Activated T-helper 1 cell treated with anti-CD3 and anti-CD28 coated beads, Interleukin-12 subunit alpha, Interleukin-12 subunit beta, Interleukin-2, Interleukin-4 antibody, amounts not matched to agents 30 ng/mL and 10 ng/mL and 1 ng/mL, durations not matched to agents 14 hours and 24 hours and 36 hours (primary cell): ENCODE data around the gene CDH4. TPM values are rescaled to one million over a fixed set of nuclear protein-coding genes. Genes with fewer than 3 reads are reported as not detected.

Source experiments
- DNase-seq: peaks from one replicate; pipeline ENCODE4 v3.0.0; 2021; ENCODE audit warnings: low spot score
- H3K27ac Mint-ChIP-seq: one replicate; pipeline ENCODE4 v1.8.0; 2021; ENCODE audit warnings: mild to moderate bottlenecking, mixed read lengths
- H3K27me3 Mint-ChIP-seq: one replicate; pipeline ENCODE4 v1.8.0; 2022; ENCODE audit warnings: mild to moderate bottlenecking, moderate library complexity, mixed read lengths; ENCODE audit not compliant: insufficient read depth
- H3K36me3 Mint-ChIP-seq: one replicate; pipeline ENCODE4 v1.8.0; 2021; ENCODE audit warnings: low read depth, mixed read lengths
- H3K4me1 Mint-ChIP-seq: one replicate; pipeline ENCODE4 v1.8.0; 2021; ENCODE audit warnings: low read depth, mixed read lengths
- H3K4me3 Mint-ChIP-seq: one replicate; pipeline ENCODE4 v1.8.0; 2021; ENCODE audit warnings: mild to moderate bottlenecking, moderate library complexity, mixed read lengths
- H3K9me3 Mint-ChIP-seq: one replicate; pipeline ENCODE4 v1.8.0; 2021; ENCODE audit warnings: mixed read lengths
- intact Hi-C: fragments of 100-400 bp; cut with micrococcal nuclease; formaldehyde crosslinking; loops from one replicate; pipeline ENCODE4 v1.15.1; 2024
- total RNA-seq: library from RNA; stranded (reverse); gene quantifications from 2 replicates; pipeline ENCODE4 v1.2.3, GENCODE V29; 2022

The CDH4 gene
- total RNA-seq, 1 donor from 2014 or later = not detected

GRCh38 chr20:61580958-61581824 lies 329.1 kb downstream of the CDH4 start:
- Mint-ChIP-seq H3K4me1 (no peaks in the 10 kb centered on the region), H3K4me3 (no peak overlapping the region), H3K27me3 (no peaks in the 10 kb centered on the region), H3K36me3 (no peaks in the 10 kb centered on the region), H3K9me3 (no peaks in the 10 kb centered on the region), H3K27ac (no peak overlapping the region)
- intact Hi-C loops = no loop called here
- DNase-seq = no peak

- Mint-ChIP-seq H3K9me3 (no peaks in the 10 kb centered on the region), H3K4me1 (no peaks in the 10 kb centered on the region), H3K27ac (no peak overlapping the region), H3K27me3 (no peaks in the 10 kb centered on the region), H3K4me3 (no peak overlapping the region), H3K36me3 (no peaks in the 10 kb centered on the region)
- no peak for DNase-seq
- intact Hi-C loops = no loop called here
Observed at GRCh38 chr20:61581825-61582188, 329.7 kb downstream of the CDH4 start.

- intact Hi-C loops = no loop called here
- Mint-ChIP-seq H3K9me3 (no peaks in the 10 kb centered on the region), H3K27ac (no peak overlapping the region), H3K4me1 (no peaks in the 10 kb centered on the region), H3K27me3 (no peaks in the 10 kb centered on the region), H3K36me3 (no peaks in the 10 kb centered on the region), H3K4me3 (no peak overlapping the region)
- no peak for DNase-seq
Observed at GRCh38 chr20:61582196-61582923, 330.3 kb downstream of the CDH4 start.

GRCh38 chr20:61583356-61583755 lies 331.3 kb downstream of the CDH4 start:
- no peak for DNase-seq
- H3K4me1 Mint-ChIP-seq = no peaks in the 10 kb centered on the region
- no peaks in the 10 kb centered on the region for H3K9me3 Mint-ChIP-seq
- H3K27me3 Mint-ChIP-seq = no peaks in the 10 kb centered on the region
- no peaks in the 10 kb centered on the region for H3K36me3 Mint-ChIP-seq
- H3K27ac Mint-ChIP-seq = no peak overlapping the region
- intact Hi-C loops = no loop called here
- H3K4me3 Mint-ChIP-seq = no peak overlapping the region

- Mint-ChIP-seq H3K27ac (no peak overlapping the region), H3K27me3 (no peaks in the 10 kb centered on the region), H3K36me3 (no peaks in the 10 kb centered on the region), H3K4me3 (no peak overlapping the region), H3K4me1 (no peaks in the 10 kb centered on the region), H3K9me3 (peaks cover 8% of the 10 kb centered on the region)
- no peak for DNase-seq
- intact Hi-C loops = no loop called here
Observed at GRCh38 chr20:61584851-61585250, 332.8 kb downstream of the CDH4 start.

GRCh38 chr20:61585764-61586163 lies 333.7 kb downstream of the CDH4 start:
- intact Hi-C loops = no loop called here
- H3K27me3 Mint-ChIP-seq = no peaks in the 10 kb centered on the region
- no peaks in the 10 kb centered on the region for H3K36me3 Mint-ChIP-seq

GRCh38 chr20:61587036-61587435 lies 335.0 kb downstream of the CDH4 start:
- Mint-ChIP-seq H3K9me3 (peaks cover 17% of the 10 kb centered on the region), H3K27ac (no peak overlapping the region), H3K4me3 (no peak overlapping the region), H3K27me3 (no peaks in the 10 kb centered on the region), H3K4me1 (no peaks in the 10 kb centered on the region), H3K36me3 (no peaks in the 10 kb centered on the region)
- DNase-seq = no peak
- intact Hi-C loops = no loop called here

More at GRCh38 chr20:61585764-61586163, 333.7 kb downstream of the CDH4 start:
- H3K4me3 Mint-ChIP-seq = no peak overlapping the region
- no peak overlapping the region for H3K27ac Mint-ChIP-seq
- H3K4me1 Mint-ChIP-seq = no peaks in the 10 kb centered on the region
- peaks cover 8% of the 10 kb centered on the region for H3K9me3 Mint-ChIP-seq
- DNase-seq = no peak

GRCh38 chr20:61587681-61588289 lies 335.7 kb downstream of the CDH4 start:
- no peak overlapping the region for H3K27ac Mint-ChIP-seq
- no peak overlapping the region for H3K4me3 Mint-ChIP-seq
- intact Hi-C loops = no loop called here
- no peaks in the 10 kb centered on the region for H3K27me3 Mint-ChIP-seq
- H3K9me3 Mint-ChIP-seq = peaks cover 18% of the 10 kb centered on the region
- DNase-seq = no peak
- H3K4me1 Mint-ChIP-seq = no peaks in the 10 kb centered on the region
- H3K36me3 Mint-ChIP-seq = no peaks in the 10 kb centered on the region

- no peaks in the 10 kb centered on the region for H3K36me3 Mint-ChIP-seq
- H3K4me3 Mint-ChIP-seq = no peak overlapping the region
- DNase-seq = no peak
- intact Hi-C loops = no loop called here
- peaks cover 24% of the 10 kb centered on the region for H3K9me3 Mint-ChIP-seq
- no peaks in the 10 kb centered on the region for H3K27me3 Mint-ChIP-seq
- no peak overlapping the region for H3K27ac Mint-ChIP-seq
- H3K4me1 Mint-ChIP-seq = no peaks in the 10 kb centered on the region
Observed at GRCh38 chr20:61588411-61589385, 336.6 kb downstream of the CDH4 start.

- H3K4me3 Mint-ChIP-seq = no peak overlapping the region
- DNase-seq = no peak
- no peaks in the 10 kb centered on the region for H3K27me3 Mint-ChIP-seq
- no peak overlapping the region for H3K27ac Mint-ChIP-seq
- intact Hi-C loops = no loop called here
- no peaks in the 10 kb centered on the region for H3K36me3 Mint-ChIP-seq
- no peaks in the 10 kb centered on the region for H3K4me1 Mint-ChIP-seq
- peaks cover 24% of the 10 kb centered on the region for H3K9me3 Mint-ChIP-seq
Observed at GRCh38 chr20:61590236-61590635, 338.2 kb downstream of the CDH4 start.

- Mint-ChIP-seq H3K27ac (no peak overlapping the region), H3K4me1 (no peaks in the 10 kb centered on the region), H3K4me3 (no peak overlapping the region), H3K36me3 (no peaks in the 10 kb centered on the region), H3K27me3 (no peaks in the 10 kb centered on the region), H3K9me3 (peaks cover 37% of the 10 kb centered on the region)
- intact Hi-C loops = no loop called here
- no peak for DNase-seq
Observed at GRCh38 chr20:61593516-61593915, 341.5 kb downstream of the CDH4 start.

- no peak overlapping the region for H3K27ac Mint-ChIP-seq
- H3K27me3 Mint-ChIP-seq = no peaks in the 10 kb centered on the region
- no peak for DNase-seq
- H3K4me3 Mint-ChIP-seq = no peak overlapping the region
- no peaks in the 10 kb centered on the region for H3K4me1 Mint-ChIP-seq
- intact Hi-C loops = no loop called here
- H3K9me3 Mint-ChIP-seq = peaks cover 30% of the 10 kb centered on the region
- no peaks in the 10 kb centered on the region for H3K36me3 Mint-ChIP-seq
Observed at GRCh38 chr20:61594198-61594597, 342.1 kb downstream of the CDH4 start.
